ENCODE results near the gene ZNF692.

The ZNF692 gene

DNA sequence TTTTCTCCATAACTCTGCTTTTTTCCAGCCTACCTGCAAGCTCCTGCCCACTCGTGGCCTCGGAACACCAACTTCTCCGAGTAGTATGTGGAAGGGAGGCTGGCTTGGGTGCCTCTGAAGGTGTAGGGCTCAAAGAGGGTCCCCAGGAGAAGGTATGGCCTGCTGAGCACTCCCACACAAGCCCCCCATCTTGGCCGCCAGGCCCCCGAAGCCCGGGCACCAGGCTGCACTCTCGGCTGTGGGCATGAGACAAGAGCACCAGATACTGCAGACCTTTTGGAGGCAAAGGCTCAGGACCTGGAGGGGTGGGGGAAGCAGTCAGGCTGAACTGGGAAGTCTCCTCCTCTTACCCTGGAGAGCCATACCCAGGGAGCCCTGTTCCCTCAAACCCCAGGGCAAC is 1.7 kb downstream of the ZNF692 start:
- TF ChIP-seq, protein P1, sequence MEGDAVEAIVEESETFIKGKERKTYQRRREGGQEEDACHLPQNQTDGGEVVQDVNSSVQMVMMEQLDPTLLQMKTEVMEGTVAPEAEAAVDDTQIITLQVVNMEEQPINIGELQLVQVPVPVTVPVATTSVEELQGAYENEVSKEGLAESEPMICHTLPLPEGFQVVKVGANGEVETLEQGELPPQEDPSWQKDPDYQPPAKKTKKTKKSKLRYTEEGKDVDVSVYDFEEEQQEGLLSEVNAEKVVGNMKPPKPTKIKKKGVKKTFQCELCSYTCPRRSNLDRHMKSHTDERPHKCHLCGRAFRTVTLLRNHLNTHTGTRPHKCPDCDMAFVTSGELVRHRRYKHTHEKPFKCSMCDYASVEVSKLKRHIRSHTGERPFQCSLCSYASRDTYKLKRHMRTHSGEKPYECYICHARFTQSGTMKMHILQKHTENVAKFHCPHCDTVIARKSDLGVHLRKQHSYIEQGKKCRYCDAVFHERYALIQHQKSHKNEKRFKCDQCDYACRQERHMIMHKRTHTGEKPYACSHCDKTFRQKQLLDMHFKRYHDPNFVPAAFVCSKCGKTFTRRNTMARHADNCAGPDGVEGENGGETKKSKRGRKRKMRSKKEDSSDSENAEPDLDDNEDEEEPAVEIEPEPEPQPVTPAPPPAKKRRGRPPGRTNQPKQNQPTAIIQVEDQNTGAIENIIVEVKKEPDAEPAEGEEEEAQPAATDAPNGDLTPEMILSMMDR (conservative IDR thresholded peaks at IDR 0.05; ENCODE audit: low read depth, low read length): no peak
- H2AFZ ChIP-seq (ENCODE audit: low read depth): peak overlapping the region; percentile 77
- H3K27me3 ChIP-seq (ENCODE audit: insufficient read depth, low read depth): no peaks in the 10 kb centered on the region
- peak overlapping the region; percentile 91; the same call in 1 of the 2 replicates for H3K9ac ChIP-seq
- H3K4me2 ChIP-seq: peak overlapping the region; percentile 91
- H3K4me3 ChIP-seq (IDR thresholded peaks at IDR 0.05; ENCODE audit: insufficient read depth, low read depth, low read length): no peak overlapping the region
- H3K27ac ChIP-seq: peak overlapping the region; percentile 89
- H3K36me3 ChIP-seq (ENCODE audit: insufficient read depth): no peaks in the 10 kb centered on the region
- H3K79me2 ChIP-seq (ENCODE audit: insufficient read depth, low read depth): peaks cover 13% of the 10 kb centered on the region
- peaks cover 14% of the 10 kb centered on the region for H3K4me1 ChIP-seq (ENCODE audit: low read depth, poor library complexity, severe bottlenecking)
- no peaks in the 10 kb centered on the region for H4K20me1 ChIP-seq (ENCODE audit: insufficient read depth)

DNA sequence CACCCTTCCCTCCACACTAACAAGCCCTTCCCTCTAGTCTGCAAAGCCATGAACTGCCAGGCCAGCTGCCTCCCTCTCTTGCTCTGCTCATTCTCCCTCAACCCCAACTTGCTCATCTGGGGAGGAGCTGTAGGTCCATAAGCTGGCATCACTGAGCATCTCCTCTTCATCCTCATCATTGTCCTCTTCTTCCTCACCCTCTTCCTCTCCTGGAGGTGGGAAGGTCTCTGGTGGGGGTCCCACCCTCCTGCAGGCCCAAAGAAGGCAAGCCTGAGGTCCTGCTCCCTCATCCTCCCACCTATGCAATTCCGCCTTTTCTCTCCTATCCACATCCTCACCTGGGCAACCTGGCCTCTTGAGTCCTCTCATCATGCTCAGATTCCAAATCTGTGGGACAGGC is 2.7 kb downstream of the ZNF692 start:
- Histone ChIP-seq H2AFZ (ENCODE audit: low read depth) (no peak overlapping the region), H4K20me1 (ENCODE audit: insufficient read depth) (no peaks in the 10 kb centered on the region), H3K4me1 (ENCODE audit: low read depth, poor library complexity, severe bottlenecking) (peaks cover 14% of the 10 kb centered on the region), H3K9ac (no peak overlapping the region), H3K79me2 (ENCODE audit: insufficient read depth, low read depth) (peaks cover 13% of the 10 kb centered on the region), H3K27ac (no peak overlapping the region), H3K36me3 (ENCODE audit: insufficient read depth) (no peaks in the 10 kb centered on the region), H3K27me3 (ENCODE audit: insufficient read depth, low read depth) (no peaks in the 10 kb centered on the region), H3K4me2 (no peak overlapping the region; the same call in 1 of the 2 replicates), H3K4me3 (IDR thresholded peaks at IDR 0.05; ENCODE audit: insufficient read depth, low read depth, low read length) (no peak overlapping the region)
- TF ChIP-seq, protein P1 (conservative IDR thresholded peaks at IDR 0.05; ENCODE audit: low read depth, low read length): no peak

- Histone ChIP-seq H3K36me3 (ENCODE audit: insufficient read depth) (no peaks in the 10 kb centered on the region), H3K4me1 (ENCODE audit: low read depth, poor library complexity, severe bottlenecking) (peaks cover 14% of the 10 kb centered on the region), H3K27ac (no peak overlapping the region), H2AFZ (ENCODE audit: low read depth) (no peak overlapping the region), H3K79me2 (ENCODE audit: insufficient read depth, low read depth) (peaks cover 13% of the 10 kb centered on the region), H3K4me3 (IDR thresholded peaks at IDR 0.05; ENCODE audit: insufficient read depth, low read depth, low read length) (no peak overlapping the region), H3K4me2 (no peak overlapping the region), H3K9ac (no peak overlapping the region), H3K27me3 (ENCODE audit: insufficient read depth, low read depth) (no peaks in the 10 kb centered on the region), H4K20me1 (ENCODE audit: insufficient read depth) (no peaks in the 10 kb centered on the region)
- TF ChIP-seq, protein P1 (conservative IDR thresholded peaks at IDR 0.05; ENCODE audit: low read depth, low read length): no peak
Measured at GRCh38 chr1:248855580-248855979, 3.3 kb downstream of the ZNF692 start.

- Histone ChIP-seq H3K79me2 (ENCODE audit: insufficient read depth, low read depth) (peaks cover 13% of the 10 kb centered on the region), H3K4me3 (IDR thresholded peaks at IDR 0.05; ENCODE audit: insufficient read depth, low read depth, low read length) (no peak overlapping the region), H3K27me3 (ENCODE audit: insufficient read depth, low read depth) (no peaks in the 10 kb centered on the region), H3K36me3 (ENCODE audit: insufficient read depth) (no peaks in the 10 kb centered on the region), H3K4me1 (ENCODE audit: low read depth, poor library complexity, severe bottlenecking) (peaks cover 7% of the 10 kb centered on the region), H3K4me2 (no peak overlapping the region), H4K20me1 (ENCODE audit: insufficient read depth) (no peaks in the 10 kb centered on the region), H3K27ac (no peak overlapping the region), H3K9ac (no peak overlapping the region), H2AFZ (ENCODE audit: low read depth) (no peak overlapping the region)
- TF ChIP-seq, protein P1 (conservative IDR thresholded peaks at IDR 0.05; ENCODE audit: low read depth, low read length): no peak
Measured at GRCh38 chr1:248853663-248854375, 5.1 kb downstream of the ZNF692 start.

All from KMS-11 (cell line).